Activated T-cell treated with anti-CD3 and anti-CD28 coated beads, Interleukin-2, amount 50 U/mL, for 4 hours (primary cell): ENCODE data around the gene COX7B. TPM values are rescaled to one million over a fixed set of nuclear protein-coding genes. Genes with fewer than 3 reads are reported as not detected.
"Not testable (repeated sequence)": the region's sequence is repeated elsewhere in the genome, so short reads cannot be mapped to it uniquely, and the experiment has no call there.

Experiments
- ATAC-seq, 2 donors: fragments of 200-7000 bp; cut with Tn5 transposase; one replicate each; pipeline ENCODE4 v1.10.0; 2021
- DNase-seq: peaks from one replicate; pipeline ENCODE4 v3.0.0-alpha.2; 2020
- H3K27me3 Mint-ChIP-seq: one replicate; pipeline ENCODE4 v1.8.0; 2021; ENCODE audit warnings: low read depth, mixed read lengths
- H3K36me3 Mint-ChIP-seq: one replicate; pipeline ENCODE4 v1.8.0; 2022; ENCODE audit warnings: mixed read lengths; ENCODE audit not compliant: insufficient read depth
- H3K4me1 Mint-ChIP-seq: one replicate; pipeline ENCODE4 v1.8.0; 2021; ENCODE audit warnings: low read depth, mixed read lengths
- H3K4me3 Mint-ChIP-seq: one replicate; pipeline ENCODE4 v1.8.0; 2021; ENCODE audit warnings: mild to moderate bottlenecking, moderate library complexity, mixed read lengths
- H3K9me3 Mint-ChIP-seq: one replicate; pipeline ENCODE4 v1.8.0; 2021; ENCODE audit warnings: mixed read lengths
- total RNA-seq, 3 donors: library from RNA; stranded (reverse); gene quantifications; one replicate each; pipeline ENCODE4 v1.2.1, GENCODE V29; 2021

COX7B gene, protein sequence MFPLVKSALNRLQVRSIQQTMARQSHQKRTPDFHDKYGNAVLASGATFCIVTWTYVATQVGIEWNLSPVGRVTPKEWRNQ
- total RNA-seq, result 100 to 1,000 TPM; 285 to 300 (median 286) TPM

DNA sequence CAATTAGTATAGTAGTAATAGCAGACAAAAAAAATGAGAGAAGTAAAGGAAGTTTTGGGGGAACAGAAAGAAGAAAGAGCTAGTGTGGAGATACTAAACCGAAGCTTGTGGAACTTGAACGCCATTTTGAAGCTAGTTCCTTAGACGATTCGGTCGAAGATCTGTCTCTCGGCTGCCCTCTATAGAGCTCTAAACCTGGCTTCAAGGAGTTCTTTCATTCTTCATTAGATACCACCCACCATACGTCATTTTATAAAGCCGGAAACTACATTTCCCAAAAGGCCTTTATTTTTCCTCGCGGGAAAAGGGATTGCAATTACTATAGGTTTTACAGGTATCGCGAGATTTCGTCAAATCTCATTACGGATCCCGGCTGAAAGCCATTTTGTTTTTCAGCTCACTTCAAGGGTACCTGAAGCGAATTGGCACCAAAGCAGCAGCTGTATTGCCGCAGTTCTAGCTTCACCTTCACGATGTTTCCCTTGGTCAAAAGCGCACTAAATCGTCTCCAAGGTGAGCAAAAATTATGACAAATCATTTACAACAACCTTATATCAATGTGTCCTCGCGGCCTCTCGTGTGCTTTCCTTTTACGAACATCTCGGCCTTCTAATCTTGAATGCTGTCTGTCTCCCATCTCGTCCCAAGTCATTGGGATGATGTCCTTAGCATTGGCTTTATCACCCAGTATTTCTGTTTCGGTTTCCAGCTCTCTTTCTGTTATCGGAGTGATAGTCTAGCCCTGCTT, at the start of gene COX7B:
TSS of gene COX7B (plus strand) at position 388 of the 748 bp plus-strand sequence. CDS start at position 474, 86 bp downstream.
- peaks cover 21% of the 10 kb centered on the region for H3K4me1 Mint-ChIP-seq
- DNase-seq, result peak; percentile 36
- H3K4me3 Mint-ChIP-seq, result peak within 1 kb of the TSS; percentile 97
- ATAC-seq, result peak; percentile 56 to 63
- no peaks in the 10 kb centered on the region for H3K27me3 Mint-ChIP-seq
- peaks cover 7% of the 10 kb centered on the region for H3K36me3 Mint-ChIP-seq
- no peaks in the 10 kb centered on the region for H3K9me3 Mint-ChIP-seq

DNA sequence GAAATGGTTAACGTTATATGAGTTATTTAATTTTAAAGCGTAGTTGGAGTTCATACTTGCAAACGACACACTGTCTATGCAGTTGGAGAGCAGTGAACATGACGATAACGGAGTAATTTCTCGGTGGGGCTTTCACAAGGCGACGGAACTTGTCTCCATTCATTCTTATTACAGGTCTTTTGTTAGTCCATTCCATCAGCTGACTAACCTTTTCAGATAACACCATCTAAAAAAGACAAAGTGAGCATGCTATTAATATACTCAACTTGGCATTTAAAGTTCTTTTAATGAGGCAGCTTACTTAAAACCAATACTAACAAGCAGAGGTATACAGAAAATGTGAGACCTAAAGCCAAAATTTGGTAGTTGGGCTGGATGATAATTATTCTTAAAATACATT, 23.9 kb upstream of the COX7B start:
- Mint-ChIP-seq H3K9me3 (no peaks in the 10 kb centered on the region), H3K4me3 (no peak overlapping the region), H3K36me3 (peaks cover 15% of the 10 kb centered on the region), H3K27me3 (no peaks in the 10 kb centered on the region), H3K4me1 (no peaks in the 10 kb centered on the region)
- no peak for ATAC-seq
- no peak for DNase-seq

DNA sequence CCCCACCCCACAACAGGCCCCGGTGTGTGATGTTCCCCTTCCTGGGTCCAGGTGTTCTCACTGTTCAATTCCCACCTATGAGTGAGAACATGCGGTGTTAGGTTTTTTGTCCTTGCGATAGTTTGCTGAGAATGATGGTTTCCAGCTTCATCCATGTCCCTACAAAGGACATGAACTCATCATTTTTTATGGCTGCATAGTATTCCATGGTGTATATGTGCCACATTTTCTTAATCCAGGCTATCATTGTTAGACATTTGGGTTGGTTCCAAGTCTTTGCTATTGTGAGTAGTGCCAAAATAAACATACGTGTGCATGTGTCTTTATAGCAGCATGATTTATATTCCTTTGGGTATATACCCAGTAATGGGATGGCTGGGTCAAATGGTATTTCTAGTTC, 17.9 kb upstream of the COX7B start:
- H3K36me3 Mint-ChIP-seq, DNase-seq, H3K4me1 Mint-ChIP-seq, ATAC-seq, H3K27me3 Mint-ChIP-seq, H3K9me3 Mint-ChIP-seq, H3K4me3 Mint-ChIP-seq: not testable (repeated sequence)

DNA sequence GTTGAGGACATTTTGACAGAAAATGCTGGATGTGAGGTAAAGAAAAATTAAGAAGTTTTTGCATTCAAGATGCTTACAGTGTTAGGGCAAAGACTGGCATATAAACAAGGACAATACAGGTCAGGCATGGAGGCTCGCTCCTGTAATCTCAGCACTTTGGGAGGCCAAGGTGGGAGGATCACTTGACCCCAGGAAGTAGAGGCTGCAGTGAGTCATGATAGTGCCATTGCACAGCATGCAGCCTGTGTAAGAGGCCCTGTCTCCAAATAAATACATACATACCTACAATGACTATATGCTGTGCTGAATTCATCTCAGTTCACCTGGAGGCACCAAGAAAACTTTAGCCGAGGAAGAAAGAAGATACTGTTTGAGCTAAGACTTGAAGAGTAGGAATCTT, 6.4 kb upstream of the COX7B start:
- Mint-ChIP-seq H3K4me3 (peak overlapping the region; percentile 64), H3K4me1 (peaks cover 25% of the 10 kb centered on the region), H3K27me3 (no peaks in the 10 kb centered on the region), H3K9me3 (no peaks in the 10 kb centered on the region), H3K36me3 (peaks cover 8% of the 10 kb centered on the region)
- DNase-seq (no peak), ATAC-seq (no peak)

DNA sequence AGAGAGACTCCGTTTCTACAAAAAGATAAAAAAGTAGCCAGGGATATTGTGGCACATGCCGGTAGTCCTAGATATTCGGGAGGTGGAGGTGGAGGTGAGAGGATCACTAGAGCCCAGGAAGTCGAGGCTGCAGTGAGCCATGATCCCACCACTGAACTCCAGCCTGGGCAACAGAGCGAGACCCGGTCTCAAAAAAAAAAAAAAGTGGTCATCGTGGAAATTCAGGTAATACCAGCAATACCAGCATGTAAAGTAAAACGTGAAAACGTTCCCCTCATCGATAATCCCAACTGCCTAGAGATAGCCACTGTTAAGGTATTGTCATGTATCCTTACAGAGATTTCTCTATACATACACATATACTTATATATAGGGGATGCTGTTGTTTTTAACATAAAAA, 5.6 kb upstream of the COX7B start:
- Mint-ChIP-seq H3K9me3 (no peaks in the 10 kb centered on the region), H3K27me3 (no peaks in the 10 kb centered on the region), H3K4me3 (peak overlapping the region; percentile 19), H3K4me1 (peaks cover 25% of the 10 kb centered on the region), H3K36me3 (peaks cover 8% of the 10 kb centered on the region)
- no peak for ATAC-seq
- DNase-seq, result no peak

DNA sequence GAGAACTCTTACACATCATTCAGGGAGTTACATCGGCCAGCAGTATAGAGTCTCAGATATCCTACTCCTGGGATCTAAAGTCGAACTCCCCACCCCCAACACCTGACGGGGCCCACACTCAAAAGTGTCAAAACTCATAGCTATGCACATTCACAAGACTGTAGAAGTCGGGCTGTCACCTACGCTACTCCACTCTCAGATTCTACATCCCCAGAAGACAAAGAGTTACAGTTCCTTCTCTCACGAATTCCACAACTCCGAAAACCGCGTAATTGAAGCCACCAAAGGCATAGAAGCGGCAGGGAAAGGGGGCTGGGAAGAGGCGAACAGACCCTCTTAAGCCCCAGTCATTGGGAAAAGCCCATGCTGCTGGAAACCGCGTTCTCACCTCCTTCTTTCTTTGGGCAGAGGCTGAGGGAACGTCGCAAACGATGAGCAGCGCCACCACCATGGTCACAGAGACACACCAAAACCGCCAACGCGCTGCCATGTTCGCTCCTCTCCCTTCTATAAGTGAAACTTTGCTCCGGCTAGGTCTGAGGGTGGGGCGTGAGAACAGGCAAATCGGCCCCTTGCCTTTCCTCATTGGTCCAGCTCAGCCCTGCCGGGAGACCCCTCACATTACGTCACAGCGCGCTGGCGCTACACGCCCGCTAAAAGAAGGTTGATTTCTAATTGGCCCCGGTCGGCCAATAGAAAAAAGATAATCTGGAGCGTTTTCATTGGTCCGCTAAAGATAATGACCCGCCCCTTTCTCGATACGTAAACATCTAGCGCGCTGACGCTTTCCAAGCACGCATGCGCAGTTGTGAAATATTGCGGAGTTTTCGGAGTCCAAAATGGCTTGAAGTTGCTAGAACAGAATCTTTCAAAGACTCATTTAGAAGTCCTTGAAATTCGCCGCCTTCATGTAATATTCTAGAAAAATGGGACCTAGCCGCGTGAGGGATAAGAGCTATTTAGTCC, 4.1 kb upstream of the COX7B start, which contains the start of gene MAGT1:
TSS of gene MAGT1 (minus strand) at position 515 of the 966 bp plus-strand sequence. CDS start at position 490, 25 bp downstream.
- ATAC-seq (peak; percentile 89 to 91), DNase-seq (peak; percentile 84)
- Mint-ChIP-seq H3K36me3 (peaks cover 4% of the 10 kb centered on the region), H3K4me3 (peak within 1 kb of the TSS; percentile 98), H3K27me3 (no peaks in the 10 kb centered on the region), H3K4me1 (peaks cover 21% of the 10 kb centered on the region), H3K9me3 (no peaks in the 10 kb centered on the region)

DNA sequence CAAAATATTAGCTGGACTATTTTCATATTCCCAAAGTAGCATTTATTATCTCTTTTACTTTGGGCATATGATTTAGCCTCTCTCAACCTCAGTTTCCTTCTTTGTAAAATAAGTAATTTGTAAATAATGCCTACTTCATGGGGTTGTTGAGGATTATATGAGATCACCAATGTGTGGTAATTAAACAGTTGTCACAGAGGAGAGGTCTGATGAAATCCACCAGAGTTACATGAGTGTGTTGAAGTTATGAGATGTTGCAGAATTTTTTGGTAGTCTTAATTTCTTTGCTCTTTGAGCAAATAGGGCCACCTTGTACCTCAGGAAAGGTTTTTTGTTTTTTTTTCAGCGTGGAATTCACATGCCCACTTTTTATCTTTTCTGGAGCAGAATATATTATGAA, 1.4 kb downstream of the COX7B start:
- Mint-ChIP-seq H3K4me1 (peaks cover 20% of the 10 kb centered on the region), H3K4me3 (peak overlapping the region; percentile 97), H3K36me3 (peaks cover 9% of the 10 kb centered on the region), H3K27me3 (no peaks in the 10 kb centered on the region), H3K9me3 (no peaks in the 10 kb centered on the region)
- DNase-seq (no peak), ATAC-seq (no peak)

DNA sequence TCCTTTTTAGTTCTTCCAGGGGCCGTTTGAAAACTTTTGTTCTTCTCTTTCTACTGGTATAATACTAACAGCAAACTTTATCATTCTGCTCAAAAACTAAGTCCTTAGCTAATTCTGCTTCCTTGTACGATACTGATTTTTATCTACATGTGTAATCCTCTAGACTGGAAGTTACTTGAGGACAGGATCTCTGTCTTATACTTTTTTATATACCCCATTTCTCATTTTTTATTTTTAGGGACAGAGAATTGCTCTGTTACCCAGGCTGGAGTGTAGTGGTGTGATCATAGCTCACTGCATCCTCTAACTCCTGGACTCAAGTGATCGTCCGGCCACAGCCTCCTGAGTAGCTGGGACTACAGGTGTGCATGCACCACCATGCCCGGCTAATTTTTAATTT, 2.2 kb downstream of the COX7B start:
- no peaks in the 10 kb centered on the region for H3K9me3 Mint-ChIP-seq
- peaks cover 19% of the 10 kb centered on the region for H3K4me1 Mint-ChIP-seq
- H3K36me3 Mint-ChIP-seq, result peaks cover 9% of the 10 kb centered on the region
- no peak for DNase-seq
- no peak for ATAC-seq
- peak overlapping the region; percentile 97 for H3K4me3 Mint-ChIP-seq
- no peaks in the 10 kb centered on the region for H3K27me3 Mint-ChIP-seq

DNA sequence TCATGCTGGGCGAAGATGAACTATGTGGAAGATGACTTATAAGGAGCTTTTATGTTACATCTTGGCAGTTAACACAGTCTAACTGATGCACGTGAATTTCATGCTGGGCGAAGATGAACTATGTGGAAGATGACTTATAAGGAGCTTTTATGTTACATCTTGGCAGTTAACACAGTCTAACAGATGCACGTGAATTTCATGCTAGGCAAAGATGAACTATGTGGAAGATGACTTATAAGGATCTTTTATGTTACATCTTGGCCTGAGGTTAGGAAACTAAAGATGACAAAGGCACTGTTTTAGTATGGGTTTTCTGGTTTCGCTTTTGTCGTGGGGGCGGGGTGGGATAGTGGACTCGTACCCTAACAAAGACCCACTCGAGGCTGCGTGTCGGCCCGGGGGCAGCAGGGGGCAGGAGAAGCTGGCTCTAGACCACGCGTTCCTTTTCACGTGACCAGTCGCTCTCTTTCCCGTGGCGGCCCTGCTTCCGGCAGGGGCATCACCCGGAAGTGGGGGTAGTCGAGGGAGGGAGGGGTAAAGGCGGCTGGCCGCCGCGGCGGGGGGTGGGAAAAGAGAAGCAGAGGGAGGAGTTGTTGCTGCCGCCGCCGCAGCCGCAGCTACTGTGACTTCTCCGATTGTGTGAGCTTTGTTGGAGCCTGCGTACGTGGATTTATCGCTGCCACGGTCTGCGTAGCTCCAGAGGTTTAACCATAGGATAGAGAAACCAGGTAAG, 11.0 kb downstream of the COX7B start, which contains the start of gene ATP7A:
TSS of gene ATP7A (plus strand) at position 586 of the 733 bp plus-strand sequence. CDS start 60,949 bp downstream, outside the sequence.
- Mint-ChIP-seq H3K9me3 (no peaks in the 10 kb centered on the region), H3K4me3 (peak within 1 kb of the TSS; percentile 92), H3K4me1 (peaks cover 14% of the 10 kb centered on the region), H3K36me3 (no peaks in the 10 kb centered on the region), H3K27me3 (no peaks in the 10 kb centered on the region)
- DNase-seq (peak; percentile 86), ATAC-seq (peak; percentile 93 to 94)

- no peaks in the 10 kb centered on the region for H3K36me3 Mint-ChIP-seq
- ATAC-seq (no peak), DNase-seq (no peak)
- H3K4me1 Mint-ChIP-seq, result peaks cover 28% of the 10 kb centered on the region
- H3K27me3 Mint-ChIP-seq, result no peaks in the 10 kb centered on the region
- no peaks in the 10 kb centered on the region for H3K9me3 Mint-ChIP-seq
- peak overlapping the region; percentile 64 for H3K4me3 Mint-ChIP-seq
These were observed 18.1 kb downstream of the COX7B start for GRCh38 chrX:77917294-77917933.

GRCh38 chrX:77918568-77918967, 19.3 kb downstream of the COX7B start:
- ATAC-seq, result no peak
- H3K9me3 Mint-ChIP-seq, result no peaks in the 10 kb centered on the region
- H3K27me3 Mint-ChIP-seq, result no peaks in the 10 kb centered on the region
- peaks cover 23% of the 10 kb centered on the region for H3K4me1 Mint-ChIP-seq
- H3K36me3 Mint-ChIP-seq, result no peaks in the 10 kb centered on the region
- H3K4me3 Mint-ChIP-seq, result no peak overlapping the region
- no peak for DNase-seq

DNA sequence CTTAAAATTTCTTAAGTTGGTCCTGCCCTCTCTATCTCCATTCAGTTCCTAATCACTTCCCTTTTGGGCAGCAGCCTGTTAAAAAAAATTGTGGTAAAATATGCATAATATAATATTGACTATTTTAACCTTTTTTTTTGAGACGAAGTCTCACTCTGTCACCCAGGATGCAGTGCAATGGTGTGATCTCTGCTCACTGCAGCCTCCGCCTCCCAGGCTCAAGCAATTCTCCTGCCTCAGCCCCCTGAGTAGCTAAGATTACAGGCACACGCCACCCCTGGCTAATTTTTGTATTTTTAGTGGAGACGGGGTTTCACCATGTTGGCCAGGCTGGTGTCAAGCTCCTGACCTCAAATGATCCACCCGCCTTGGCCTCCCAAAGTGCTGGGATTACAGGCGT, 20.1 kb downstream of the COX7B start:
- H3K4me1 Mint-ChIP-seq, result peaks cover 21% of the 10 kb centered on the region
- H3K9me3 Mint-ChIP-seq, H3K27me3 Mint-ChIP-seq, H3K36me3 Mint-ChIP-seq, DNase-seq, H3K4me3 Mint-ChIP-seq, ATAC-seq: not testable (repeated sequence)

DNA sequence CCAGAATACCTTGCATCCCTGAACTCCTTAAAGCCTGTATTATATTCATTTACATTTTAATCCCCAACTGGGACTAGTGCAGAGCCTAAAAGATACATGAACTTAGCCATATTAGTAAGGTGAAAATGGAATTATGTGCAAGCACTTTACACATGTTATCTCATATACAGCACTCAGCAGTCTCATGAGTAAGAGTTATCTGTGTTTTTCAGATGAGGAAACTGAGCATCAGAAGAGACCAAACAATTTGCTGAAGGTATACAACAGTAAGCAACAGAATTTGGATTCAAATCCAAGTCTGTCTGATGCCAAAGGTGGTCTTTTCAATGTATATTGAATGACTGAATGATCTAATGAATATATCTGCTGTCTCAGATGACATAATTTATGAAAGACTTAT, 23.5 kb downstream of the COX7B start:
- H3K9me3 Mint-ChIP-seq, result no peaks in the 10 kb centered on the region
- no peaks in the 10 kb centered on the region for H3K27me3 Mint-ChIP-seq
- peaks cover 8% of the 10 kb centered on the region for H3K4me1 Mint-ChIP-seq
- H3K4me3 Mint-ChIP-seq, result no peak overlapping the region
- ATAC-seq (no peak), DNase-seq (no peak)
- H3K36me3 Mint-ChIP-seq, result no peaks in the 10 kb centered on the region
